Heart right ventricle (tissue), 16 donors: ENCODE data around the gene TBL1XR1. TPM values are rescaled to one million over a fixed set of nuclear protein-coding genes. Genes with fewer than 3 reads are reported as not detected.
A peak's percentile ranks its signal among the peaks of the same experiment; 100 is the strongest.

Experiments used
- ATAC-seq, 8 donors: fragments of 200-7000 bp; cut with Tn5 transposase; one replicate each; pipeline ENCODE4 v1.9.1; 2020; ENCODE audit warnings: mild to moderate bottlenecking in 8 of 8, moderate library complexity in 8 of 8, moderate number of reproducible peaks in 1 of 8
- DNase-seq, 2 donors: peaks; one replicate each; pipeline ENCODE4 v3.0.0-alpha.2; 2020
- H3K27ac ChIP-seq, 10 donors: fragments of 200-600 bp; sonication (generic) in 2 of 10; one replicate each; pipeline versions ENCODE4 v1.5.0 to v1.8.0; 2020 to 2022; ENCODE audit warnings: mild to moderate bottlenecking in 3 of 10
- H3K27me3 ChIP-seq, 7 donors: fragments of 200-600 bp; one replicate each; pipeline ENCODE4 v1.8.0; 2021 to 2022; ENCODE audit warnings: mild to moderate bottlenecking in 2 of 7
- H3K36me3 ChIP-seq, 9 donors: fragments of 200-600 bp; sonication (generic) in 1 of 9; one replicate each; pipeline versions ENCODE4 v1.5.0 to v1.8.0; 2020 to 2022; ENCODE audit warnings: mild to moderate bottlenecking in 2 of 9
- H3K4me1 ChIP-seq, 9 donors: fragments of 200-600 bp; sonication (generic) in 1 of 9; one replicate each; pipeline versions ENCODE4 v1.5.0 to v1.8.0; 2020 to 2022; ENCODE audit warnings: mild to moderate bottlenecking in 4 of 9
- H3K4me3 ChIP-seq, 10 donors: fragments of 200-600 bp; sonication (generic) in 2 of 10; one replicate each; pipeline versions ENCODE4 v1.5.0 to v1.8.0; 2020 to 2022; ENCODE audit warnings: mild to moderate bottlenecking in 7 of 10, moderate library complexity in 2 of 10
- H3K9me3 ChIP-seq, 11 donors: fragments of 200-600 bp in 10 of 11; sonication (generic) in 2 of 11; one replicate each; pipeline versions ENCODE4 v1.5.0 to v1.8.0; 2013 to 2022; ENCODE audit warnings: mild to moderate bottlenecking in 2 of 11, control low read depth in 1 of 11, moderate library complexity in 1 of 11
- CTCF ChIP-seq, 9 donors: fragments of 200-600 bp; sonication (generic) in 2 of 9; IDR thresholded peaks; one replicate each; pipeline versions ENCODE4 v1.5.0 to v1.8.0; 2021 to 2022; ENCODE audit warnings: antibody characterized with exemption in 9 of 9, mild to moderate bottlenecking in 5 of 9, moderate library complexity in 1 of 9
- WGBS, 2 donors: extraction: QIAGEN DNeasy Blood & Tissue Kit; methylation state at CpG; one replicate each; pipeline ENCODE4 v1.1.7; 2013; ENCODE audit warnings: inconsistent platforms in 1 of 2; 5-methylcytosine and 5-hydroxymethylcytosine counted together
- intact Hi-C, 10 donors: fragments of 100-400 bp; cut with DNase I; formaldehyde crosslinking; loops; one replicate each; pipeline versions ENCODE4 v1.11.1 to v1.14.2; 2022
- polyA plus RNA-seq, 2 donors: library from polyadenylated mRNA; stranded (reverse); fragments of 200-250 nt; gene quantifications; one replicate each; pipeline ENCODE4 v1.2.3, GENCODE V29; 2013
- total RNA-seq, 10 donors: library from RNA; stranded (reverse); fragmentation: NEBNext Ultra II Directional in 3 of 10; extraction: Animal tissue kit (Norgen Biotek cat#: 25700) in 3 of 10; gene quantifications; one replicate each; pipeline versions ENCODE4 v1.2.1 to v1.2.4, GENCODE V29; 2021 to 2023
- donor health status: Arrhythmogenic right ventricular cardiomyopathy.
- donor health status: ischemic (EF 13 %, LVEDD 7.1; RV severe dilation, severe dysfunction).
- donor health status: healthy with polysubstance abuse.
- donor health status: DM: no; HTN: yes; CAD: no.
- donor health status: DM: no; HTN: no; CAD: no.
- donor health status: ischemic (EF 25% LVEDD 6.9; RV normal size, moderate dysfunction).
- donor health status: ischemic (EF 25% LVEDD 5.7; RV mildly dilated, moderate dysfunction).
- donor health status: healthy.
- donor health status: DM: yes; HTN: yes; CAD: no.
- donor health status: Ischemic cardiomyopathy.
- donor health status: ischemic (EF 35%, LVEDD 5.7; RV mildly dilated, moderate dysfunction).
- donor health status: nonischemic (EF 11% LVEDD 7.7; RV severe dilation, severe dysfunction).
- donor health status: DM: yes; HTN: yes; CAD: no.
- donor health status: PGD.
- donor health status: ischemic (EF 29% LVEDD 5.4; RV normal size, mild dysfunction).
- donor health status: nonischemic (EF 23%, LVEDD 6.1; RV moderate dilation, normal function).

The TBL1XR1 gene
- total and polyA plus RNA-seq, 12 donors = 25.7 to 184 (median 121) TPM

DNA sequence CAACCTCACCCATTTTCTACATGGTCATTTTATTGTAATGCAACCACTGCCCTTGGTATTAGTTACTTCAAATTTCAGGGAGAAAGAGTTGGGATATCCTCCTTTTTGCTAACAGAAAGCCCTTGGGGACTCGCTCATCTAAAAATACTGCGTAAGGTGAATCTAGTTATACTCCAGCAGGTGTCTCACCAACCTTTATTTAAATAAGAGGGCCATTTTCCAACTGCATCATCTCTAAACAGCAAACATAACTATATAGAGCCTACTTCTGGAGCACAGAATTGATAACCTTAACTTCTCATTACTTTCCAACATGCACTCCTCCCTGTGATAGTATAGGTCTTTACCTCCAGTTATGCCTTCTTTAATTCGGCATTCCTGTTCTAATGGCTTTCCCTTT lies 77.5 kb downstream of the TBL1XR1 start:
- H3K4me3 ChIP-seq = no peak overlapping the region
- ATAC-seq = no peak
- 72 to 87% methylated on average over 3 of the region's 3 CpGs for WGBS, 2 donors

DNA sequence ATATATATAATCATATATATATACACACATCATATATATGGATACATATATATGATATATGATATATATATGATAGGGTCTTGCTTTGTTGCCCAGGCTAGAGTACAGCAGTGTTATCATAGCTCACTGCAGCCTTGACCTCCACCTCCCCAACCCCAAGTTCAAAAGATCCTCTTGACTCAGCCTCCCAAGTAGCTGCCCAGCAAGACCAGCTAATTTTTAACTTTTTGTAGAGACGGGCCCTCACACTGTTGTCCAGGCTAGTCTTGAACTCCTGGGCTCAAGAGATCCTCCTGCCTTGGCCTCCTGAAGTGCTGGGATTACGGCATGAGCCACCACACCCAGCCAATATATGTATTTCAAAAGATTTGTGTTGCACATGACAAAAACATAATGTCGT lies 83.0 kb downstream of the TBL1XR1 start:
- intact Hi-C loops = loop anchor here in 1 of 10 donors (10.0 kb wide), 1 partner anchor 49 kb away; no protein-coding TSS in a partner anchor
- H3K27me3 ChIP-seq = no peaks in the 10 kb centered on the region
- TF ChIP-seq CTCF (IDR thresholded peaks at IDR 0.05) = no peak

More for the DNA sequence above, 77.5 kb downstream of the TBL1XR1 start:
- Histone ChIP-seq H3K9me3 (no peaks in the 10 kb centered on the region), H3K27me3 (no peaks in the 10 kb centered on the region), H3K36me3 (no peaks in the 10 kb centered on the region), H3K27ac (no peak overlapping the region), H3K4me1 (peaks cover 4 to 90% (median 55%) of the 10 kb centered on the region in 9 donors)
- intact Hi-C loops = loop anchor here in 4 of 10 donors (2.0 to 10.0 kb wide), 4 partner anchors 55 to 235 kb away; partner anchors contain the start of gene TBL1XR1 (in 1 of the 4)
- no peak for TF ChIP-seq CTCF (IDR thresholded peaks at IDR 0.05)
- no peak for DNase-seq

GRCh38 chr3:177111541-177111949 lies 85.7 kb downstream of the TBL1XR1 start:
- H3K27ac ChIP-seq = no peak overlapping the region
- no peak for TF ChIP-seq CTCF (IDR thresholded peaks at IDR 0.05)
- intact Hi-C loops = loop anchor here in 1 of 10 donors (10.0 kb wide), 1 partner anchor 47 kb away; no protein-coding TSS in a partner anchor
- H3K27me3 ChIP-seq = no peaks in the 10 kb centered on the region
- DNase-seq (no peak), ATAC-seq (no peak)
- no peaks in the 10 kb centered on the region for H3K9me3 ChIP-seq
- no peak overlapping the region for H3K4me3 ChIP-seq
- WGBS, 2 donors = 90 to 92% methylated on average over 4 of the region's 4 CpGs
- peaks cover 0 to 82% (median 39%) of the 10 kb centered on the region in 9 donors for H3K4me1 ChIP-seq
- H3K36me3 ChIP-seq = no peaks in the 10 kb centered on the region

More for the DNA sequence above, 83.0 kb downstream of the TBL1XR1 start:
- Histone ChIP-seq H3K4me3 (no peak overlapping the region), H3K9me3 (no peaks in the 10 kb centered on the region), H3K4me1 (peaks cover 2 to 76% (median 44%) of the 10 kb centered on the region in 9 donors), H3K36me3 (no peaks in the 10 kb centered on the region), H3K27ac (no peak overlapping the region)
- DNase-seq (no peak), ATAC-seq (no peak)
- 64 to 65% methylated on average over 3 of the region's 3 CpGs for WGBS, 2 donors

DNA sequence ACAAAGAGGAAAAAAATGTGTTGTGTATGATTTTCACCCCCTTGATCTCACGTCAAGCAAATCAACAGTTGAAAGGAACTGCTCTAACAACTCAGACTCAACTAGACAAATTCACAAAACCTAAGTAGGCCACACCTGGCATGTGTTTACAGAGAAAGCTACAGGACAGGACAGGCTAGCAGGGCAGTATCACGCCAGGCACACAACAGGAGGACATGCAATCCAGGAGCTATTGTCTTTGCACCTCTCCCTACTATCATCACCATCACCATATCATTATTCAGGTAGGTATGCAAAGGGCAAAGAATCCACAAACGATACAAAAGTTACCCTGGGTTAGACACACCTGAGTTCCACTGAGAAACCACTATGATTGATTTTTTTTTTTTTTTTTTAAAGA lies 86.4 kb downstream of the TBL1XR1 start:
- ATAC-seq (peak in 1 of 8 donors; percentile 20), DNase-seq (no peak)
- Histone ChIP-seq H3K36me3 (no peaks in the 10 kb centered on the region), H3K4me3 (no peak overlapping the region), H3K27ac (no peak overlapping the region), H3K4me1 (peaks cover 0 to 82% (median 41%) of the 10 kb centered on the region in 9 donors), H3K9me3 (no peaks in the 10 kb centered on the region), H3K27me3 (no peaks in the 10 kb centered on the region)
- intact Hi-C loops = loop anchor here in 1 of 10 donors (10.0 kb wide), 1 partner anchor 46 kb away; no protein-coding TSS in a partner anchor
- 69 to 80% methylated on average over 3 of the region's 3 CpGs for WGBS, 2 donors
- TF ChIP-seq CTCF (IDR thresholded peaks at IDR 0.05) = no peak
